Measurements from ENCODE around the gene KXD1.

Gene KXD1

GRCh38 chr19:18587962-18588610 lies 30.4 kb downstream of the KXD1 start:
- H3K27ac ChIP-seq (ENCODE audit: low read depth, low read length) = peak overlapping the region; percentile 80
- peak overlapping the region; percentile 69 for H3K9ac ChIP-seq (ENCODE audit: low read length)
- H3K27me3 ChIP-seq (ENCODE audit: low read length) = no peaks in the 10 kb centered on the region
- no peaks in the 10 kb centered on the region for H3K79me2 ChIP-seq (ENCODE audit: insufficient read depth, low read length)
- H3K4me3 ChIP-seq (ENCODE audit: insufficient read depth, low read length, poor library complexity, severe bottlenecking) = peak overlapping the region; percentile 67
- peak overlapping the region; percentile 76 for H3K4me2 ChIP-seq (ENCODE audit: low read depth, low read length, poor library complexity, severe bottlenecking)
- no peaks in the 10 kb centered on the region for H3K9me3 ChIP-seq (ENCODE audit: insufficient read depth, low read length)
- TF ChIP-seq CTCF (IDR thresholded peaks at IDR 0.05; ENCODE audit: insufficient read depth, low read length, poor library complexity, severe bottlenecking) (no peak), EZH2phosphoT487 (conservative IDR thresholded peaks at IDR 0.05; ENCODE audit: low read length) (no peak)
- H4K20me1 ChIP-seq (ENCODE audit: low read depth, low read length) = no peaks in the 10 kb centered on the region
- peaks cover 11% of the 10 kb centered on the region for H3F3A ChIP-seq (ENCODE audit: insufficient read depth)
- H2AFZ ChIP-seq (ENCODE audit: low read depth, low read length, severe bottlenecking) = peak overlapping the region; percentile 83
- H3K36me3 ChIP-seq (ENCODE audit: low read length) = no peaks in the 10 kb centered on the region
- H3K9me2 ChIP-seq (replicated peaks; ENCODE audit: insufficient read depth, low read length) = no peaks in the 10 kb centered on the region

- Histone ChIP-seq H2AFZ (ENCODE audit: low read depth, low read length, severe bottlenecking) (peak within 1 kb of the TSS; percentile 83), H3K4me3 (ENCODE audit: insufficient read depth, low read length, poor library complexity, severe bottlenecking) (peak within 1 kb of the TSS; percentile 67), H3K4me2 (ENCODE audit: low read depth, low read length, poor library complexity, severe bottlenecking) (peak within 1 kb of the TSS; percentile 76), H3K27me3 (ENCODE audit: low read length) (no peaks in the 10 kb centered on the region), H4K20me1 (ENCODE audit: low read depth, low read length) (no peaks in the 10 kb centered on the region), H3F3A (ENCODE audit: insufficient read depth) (peaks cover 11% of the 10 kb centered on the region), H3K9me2 (replicated peaks; ENCODE audit: insufficient read depth, low read length) (no peaks in the 10 kb centered on the region), H3K27ac (ENCODE audit: low read depth, low read length) (peak within 1 kb of the TSS; percentile 80), H3K9me3 (ENCODE audit: insufficient read depth, low read length) (no peaks in the 10 kb centered on the region), H3K36me3 (ENCODE audit: low read length) (no peaks in the 10 kb centered on the region), H3K79me2 (ENCODE audit: insufficient read depth, low read length) (no peaks in the 10 kb centered on the region), H3K9ac (ENCODE audit: low read length) (peak within 1 kb of the TSS; percentile 69)
- TF ChIP-seq CTCF (IDR thresholded peaks at IDR 0.05; ENCODE audit: insufficient read depth, low read length, poor library complexity, severe bottlenecking) (peak; percentile 82), EZH2phosphoT487 (conservative IDR thresholded peaks at IDR 0.05; ENCODE audit: low read length) (no peak)
Observed at GRCh38 chr19:18588611-18589379, 31.1 kb downstream of the KXD1 start, which contains the start of gene REX1BD. Gene REX1BD (plus strand): TSS chr19:18588798. CDS start chr19:18588802, 4 bp downstream.

- no peaks in the 10 kb centered on the region for H3K9me2 ChIP-seq (replicated peaks; ENCODE audit: insufficient read depth, low read length)
- H3K4me3 ChIP-seq (ENCODE audit: insufficient read depth, low read length, poor library complexity, severe bottlenecking) = peak overlapping the region; percentile 67
- H3F3A ChIP-seq (ENCODE audit: insufficient read depth) = peaks cover 11% of the 10 kb centered on the region
- H3K27ac ChIP-seq (ENCODE audit: low read depth, low read length) = peak overlapping the region; percentile 80
- H3K79me2 ChIP-seq (ENCODE audit: insufficient read depth, low read length) = no peaks in the 10 kb centered on the region
- peak overlapping the region; percentile 83 for H2AFZ ChIP-seq (ENCODE audit: low read depth, low read length, severe bottlenecking)
- H4K20me1 ChIP-seq (ENCODE audit: low read depth, low read length) = no peaks in the 10 kb centered on the region
- H3K9ac ChIP-seq (ENCODE audit: low read length) = peak overlapping the region; percentile 69
- H3K4me2 ChIP-seq (ENCODE audit: low read depth, low read length, poor library complexity, severe bottlenecking) = peak overlapping the region; percentile 76
- H3K27me3 ChIP-seq (ENCODE audit: low read length) = no peaks in the 10 kb centered on the region
- no peak for TF ChIP-seq CTCF (IDR thresholded peaks at IDR 0.05; ENCODE audit: insufficient read depth, low read length, poor library complexity, severe bottlenecking)
- TF ChIP-seq EZH2phosphoT487 (conservative IDR thresholded peaks at IDR 0.05; ENCODE audit: low read length) = no peak
- no peaks in the 10 kb centered on the region for H3K9me3 ChIP-seq (ENCODE audit: insufficient read depth, low read length)
- no peaks in the 10 kb centered on the region for H3K36me3 ChIP-seq (ENCODE audit: low read length)
Observed at GRCh38 chr19:18589380-18590272, 32.0 kb downstream of the KXD1 start.

Data from SU-DHL-6 (cell line).